GM18502 (cell line): Measurements from ENCODE around the gene ZNFX1.

Source experiments
- ATAC-seq: cut with Tn5 transposase; IDR thresholded peaks from one replicate; pipeline ENCODE4 v1.9.1; 2021; ENCODE audit warnings: mild to moderate bottlenecking; ENCODE audit not compliant: unreplicated experiment, poor library complexity

ZNFX1 gene

DNA sequence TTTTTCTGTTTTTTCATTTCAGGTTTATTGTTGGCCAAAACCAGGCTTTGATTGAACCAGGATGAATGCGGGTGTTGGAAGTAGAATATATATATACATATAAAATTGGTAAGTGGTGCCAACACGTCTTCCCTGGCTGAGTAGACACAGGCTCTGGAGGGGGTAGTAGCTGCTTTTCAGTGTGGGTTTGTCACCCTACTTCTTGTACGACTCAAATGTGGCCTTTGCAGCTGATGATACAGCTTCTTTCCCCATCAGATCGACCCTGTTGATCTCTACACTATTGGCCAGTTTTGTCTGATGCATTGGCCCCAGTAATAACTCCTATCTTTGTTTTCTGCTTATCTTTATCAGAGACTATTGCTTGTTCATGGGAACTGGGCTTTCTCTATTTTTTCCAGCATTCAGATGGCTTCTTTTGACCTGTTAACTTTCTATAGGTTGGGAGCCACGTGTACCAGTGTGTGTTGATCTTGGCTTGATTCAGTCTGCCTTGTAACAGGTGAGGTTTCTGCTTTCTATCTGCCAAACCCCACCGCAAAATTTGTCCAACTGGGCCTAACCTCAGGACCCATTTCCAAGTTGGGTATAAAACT is 2.7 kb upstream of the ZNFX1 start:
- ATAC-seq: no peak

DNA sequence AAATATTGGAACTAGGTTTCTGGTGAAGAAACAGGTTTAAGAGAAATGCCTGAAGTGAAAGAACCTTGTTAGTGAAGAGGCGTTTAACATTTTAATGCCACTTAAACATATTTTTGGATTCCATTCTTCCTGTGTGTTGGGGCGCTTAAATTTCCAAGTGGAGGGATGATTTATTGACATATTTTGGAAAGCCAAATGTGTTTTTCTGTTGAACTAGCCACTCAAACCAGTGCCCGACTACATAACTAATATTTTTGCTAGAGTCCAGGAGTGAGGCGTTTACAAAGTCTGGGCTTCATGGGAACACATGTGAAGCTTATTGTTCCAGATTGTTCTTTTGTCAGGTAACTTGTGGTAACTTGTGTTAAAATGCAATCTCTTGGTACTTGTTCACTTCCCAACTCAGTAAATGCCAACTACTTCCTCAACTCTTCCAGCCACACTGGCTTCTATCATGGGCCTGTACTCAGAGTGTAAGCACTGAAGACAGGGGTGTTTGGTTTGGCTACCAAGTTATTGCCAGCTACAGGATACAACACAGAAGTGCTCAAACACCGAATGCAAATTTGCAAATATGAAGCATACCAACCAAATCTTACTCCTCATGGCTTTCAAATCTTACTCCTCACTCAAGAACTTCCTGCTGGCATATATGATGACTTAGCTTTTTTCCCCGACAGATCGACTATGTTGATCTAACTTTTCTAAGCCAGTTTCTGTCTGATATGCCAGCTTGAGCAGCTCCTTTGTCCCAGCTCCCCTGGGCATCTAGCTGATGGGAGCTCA is 2.0 kb upstream of the ZNFX1 start:
- no peak for ATAC-seq

DNA sequence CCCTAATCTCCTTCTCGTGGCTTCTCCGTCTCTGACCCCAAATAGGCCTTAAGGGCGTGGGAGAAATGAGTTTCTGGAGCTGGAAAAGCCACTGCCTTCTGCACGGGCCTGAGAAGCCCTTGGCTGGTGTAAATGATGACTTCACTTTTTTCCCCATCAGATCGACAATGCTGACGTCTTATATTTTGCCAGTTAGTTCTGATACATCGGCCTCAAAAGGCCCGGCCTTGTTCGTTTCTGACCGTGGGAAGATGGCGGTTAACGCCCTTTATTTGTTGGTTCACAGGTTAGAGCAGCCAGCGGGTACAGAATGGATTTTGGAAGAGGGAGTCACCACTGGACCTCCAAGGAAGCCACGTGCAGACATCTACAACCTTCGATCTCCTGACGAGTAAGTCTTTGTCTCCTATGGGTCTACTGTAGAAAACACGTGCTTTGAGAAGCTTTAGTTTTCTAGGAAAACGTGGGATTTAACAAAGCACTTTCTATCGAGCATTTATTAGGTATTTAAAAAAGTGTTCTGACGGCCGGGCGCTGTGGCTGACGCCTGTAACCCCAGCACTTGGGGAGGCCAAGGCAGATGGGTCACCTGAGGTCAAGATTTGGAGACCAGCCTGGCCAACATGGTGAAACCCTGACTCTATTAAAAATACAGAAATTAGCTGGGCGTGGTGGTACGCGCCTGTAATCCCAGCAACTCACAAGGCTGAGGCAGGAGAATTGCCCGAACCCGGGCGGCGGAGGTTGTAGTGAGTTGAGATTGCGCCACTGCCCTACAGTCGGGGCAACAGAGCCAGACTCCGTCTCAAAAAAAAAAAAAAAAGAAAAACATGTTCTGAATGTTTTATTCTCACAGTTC is 1.2 kb upstream of the ZNFX1 start:
- ATAC-seq: no peak

DNA sequence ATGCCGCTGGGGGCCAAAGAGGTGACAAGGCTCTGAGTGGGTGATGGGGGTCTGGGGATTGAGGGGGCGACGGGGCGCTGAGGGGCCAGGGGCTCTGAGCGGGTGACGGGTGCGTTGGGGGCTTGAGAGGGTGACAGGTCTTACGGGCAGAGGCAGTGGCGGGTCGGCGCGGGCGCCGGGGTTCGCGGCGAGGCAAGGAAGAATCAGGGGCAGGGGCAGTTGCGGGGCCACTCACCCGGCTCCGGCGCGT is 146 bp downstream of the ZNFX1 start:
- ATAC-seq: no peak

DNA sequence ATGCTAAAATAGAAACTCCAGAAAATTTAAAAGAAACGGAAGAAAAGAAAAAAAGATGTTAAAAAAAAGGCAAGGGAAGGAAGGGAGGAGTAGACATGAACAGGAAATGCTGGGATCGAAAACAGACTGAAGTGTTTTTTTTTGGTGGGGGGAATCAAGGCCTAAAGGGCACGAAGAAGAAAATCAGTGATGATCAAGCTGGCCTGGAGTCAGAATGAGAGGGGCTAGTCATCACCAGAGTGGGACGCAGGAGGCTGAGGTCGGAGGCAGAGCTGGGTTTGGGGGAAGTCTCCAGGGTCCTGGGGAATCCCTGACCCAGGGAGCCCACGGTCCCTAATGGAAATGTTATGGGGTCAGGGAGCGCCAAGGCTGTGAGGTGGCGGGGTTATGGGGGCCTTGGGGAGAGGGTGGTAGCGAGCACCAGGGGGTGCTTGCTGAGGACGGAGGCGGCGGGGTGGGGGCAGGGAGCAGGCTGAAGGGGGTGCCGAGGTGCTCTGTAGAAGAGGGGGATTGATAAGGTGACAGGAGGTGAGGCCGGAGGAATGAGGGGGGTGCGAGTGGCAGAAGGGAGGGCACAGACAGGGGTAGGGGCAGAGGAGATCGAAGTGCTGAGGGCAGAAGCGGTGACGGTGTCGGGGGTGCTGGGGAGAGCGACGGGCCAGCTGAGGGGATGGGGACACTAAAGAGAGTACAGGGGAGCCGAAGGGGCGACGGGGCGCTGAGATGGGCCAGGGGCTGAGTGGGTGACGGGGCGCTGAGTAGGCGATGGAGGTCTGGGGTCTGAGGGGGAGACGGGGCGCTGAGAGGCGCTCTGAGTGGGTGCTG is 684 bp downstream of the ZNFX1 start:
- ATAC-seq: no peak

DNA sequence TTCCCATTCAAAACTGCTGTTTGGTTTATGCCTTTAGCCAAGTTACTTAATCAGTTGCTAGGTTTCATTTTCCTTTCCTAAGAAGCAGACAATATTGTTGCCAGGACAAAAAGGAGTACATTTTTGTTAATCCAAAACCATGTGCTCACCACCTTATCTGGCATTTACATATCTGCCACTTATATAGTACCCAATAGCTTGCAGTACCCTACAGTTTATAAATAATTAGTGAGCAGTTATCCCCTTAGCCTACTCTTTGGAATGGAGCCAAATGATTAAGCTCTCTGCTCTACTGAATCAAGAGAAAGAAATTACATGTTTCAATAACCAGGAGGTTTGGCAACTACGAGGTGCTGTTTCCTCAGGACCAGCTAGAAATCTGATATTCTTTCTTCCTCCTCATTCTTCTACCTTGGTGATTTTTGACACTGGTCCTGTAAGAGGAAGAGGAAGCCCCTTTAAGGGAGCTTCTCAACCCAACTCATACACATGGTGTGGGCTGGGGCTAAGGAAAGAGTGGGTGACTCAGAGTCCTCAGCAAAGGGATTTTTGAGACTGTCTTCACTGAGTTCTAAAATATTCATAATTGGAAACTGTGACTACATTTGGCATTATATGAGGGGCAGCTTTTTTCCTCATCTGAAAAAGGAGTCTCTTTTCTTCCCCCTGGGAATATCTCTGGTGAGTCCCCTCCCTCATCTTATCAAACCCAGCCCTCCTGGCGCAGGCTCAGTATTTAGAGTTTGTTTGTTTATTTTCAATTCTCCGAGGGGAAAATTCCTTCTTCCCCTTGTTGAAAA is 1.5 kb downstream of the ZNFX1 start:
- no peak for ATAC-seq

DNA sequence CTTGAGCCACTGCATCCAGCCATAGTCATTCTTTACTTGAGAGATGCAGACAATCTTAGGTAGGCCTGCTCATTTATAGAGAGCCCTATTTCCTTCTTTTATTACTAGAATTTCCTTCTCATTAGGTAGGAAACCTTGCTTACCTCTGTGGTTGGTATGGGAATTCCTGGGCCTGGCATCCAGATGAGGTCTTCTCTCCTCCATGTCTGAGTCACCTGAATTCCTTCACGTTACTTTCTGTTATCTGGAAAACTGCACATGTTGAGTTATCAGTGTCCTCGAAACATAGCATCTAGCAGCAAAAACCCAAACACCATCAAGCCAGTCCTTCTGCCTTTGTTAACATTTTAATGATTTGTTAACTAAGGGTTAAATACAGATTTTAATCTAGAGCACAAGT is 2.2 kb downstream of the ZNFX1 start:
- ATAC-seq: no peak

DNA sequence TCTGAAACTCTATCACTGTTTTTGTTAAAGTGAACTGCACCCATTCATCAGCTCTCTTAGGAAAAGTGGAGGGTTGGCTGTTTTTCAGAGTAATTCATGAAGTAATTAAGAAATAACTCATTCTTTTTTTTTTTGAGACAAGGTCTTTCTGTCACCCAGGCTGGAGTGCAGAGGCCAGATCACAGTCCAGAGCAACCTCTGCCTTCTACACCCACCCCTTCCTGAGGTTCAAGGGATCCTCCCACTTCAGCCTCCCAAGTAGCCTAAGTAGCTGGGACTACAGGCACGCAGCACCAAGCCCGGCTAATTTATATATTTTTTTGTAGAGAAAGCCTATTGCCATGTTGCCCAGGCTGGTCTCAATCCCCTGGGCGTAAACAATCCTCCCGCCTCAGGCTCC is 2.6 kb downstream of the ZNFX1 start:
- no peak for ATAC-seq

DNA sequence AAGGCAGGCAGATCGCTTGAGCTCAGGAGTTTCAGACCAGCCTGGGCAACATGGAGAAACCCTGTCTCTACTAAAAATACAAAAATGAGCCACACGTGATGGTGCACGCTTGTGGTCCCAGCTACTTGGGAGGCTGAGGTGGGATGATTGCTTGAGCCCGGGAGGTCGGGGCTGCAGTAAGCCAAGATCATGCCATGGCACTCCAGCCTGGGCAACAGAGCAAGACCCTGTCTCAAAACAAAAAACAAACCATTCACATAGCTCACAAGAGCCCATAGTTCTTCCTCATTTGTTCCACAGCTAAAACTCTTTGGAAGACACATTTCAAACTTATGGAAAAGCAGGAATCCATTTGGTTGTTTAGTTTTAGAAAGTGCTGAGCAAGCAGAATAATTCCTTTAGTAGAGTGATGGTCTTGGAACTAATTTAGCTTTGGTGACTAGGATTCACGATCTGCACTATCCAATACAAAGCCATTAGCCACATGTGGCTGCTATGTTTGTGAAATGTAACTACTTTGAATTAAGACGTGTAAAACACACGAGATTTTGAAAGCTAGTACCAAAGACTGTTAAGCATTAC is 4.1 kb downstream of the ZNFX1 start:
- ATAC-seq: no peak

DNA sequence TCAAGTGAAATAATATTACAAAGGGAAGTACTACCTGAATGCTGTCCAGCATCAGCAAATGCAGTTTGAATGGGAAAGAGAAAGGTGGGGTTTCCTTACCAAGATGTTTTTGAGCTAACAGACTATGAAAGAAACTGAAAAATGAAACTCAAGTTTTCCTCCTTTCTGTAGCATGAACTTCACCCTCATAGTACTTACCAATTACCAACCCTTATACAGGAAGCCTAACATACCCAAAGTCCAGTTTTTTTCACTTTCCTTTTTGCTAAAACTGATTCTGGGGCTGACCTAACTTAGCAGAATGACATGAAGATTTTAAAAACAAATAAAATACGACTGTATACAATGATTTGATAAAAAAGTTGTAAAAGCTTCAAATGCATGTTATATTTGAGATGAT is 5.2 kb downstream of the ZNFX1 start:
- ATAC-seq: peak; percentile 38

DNA sequence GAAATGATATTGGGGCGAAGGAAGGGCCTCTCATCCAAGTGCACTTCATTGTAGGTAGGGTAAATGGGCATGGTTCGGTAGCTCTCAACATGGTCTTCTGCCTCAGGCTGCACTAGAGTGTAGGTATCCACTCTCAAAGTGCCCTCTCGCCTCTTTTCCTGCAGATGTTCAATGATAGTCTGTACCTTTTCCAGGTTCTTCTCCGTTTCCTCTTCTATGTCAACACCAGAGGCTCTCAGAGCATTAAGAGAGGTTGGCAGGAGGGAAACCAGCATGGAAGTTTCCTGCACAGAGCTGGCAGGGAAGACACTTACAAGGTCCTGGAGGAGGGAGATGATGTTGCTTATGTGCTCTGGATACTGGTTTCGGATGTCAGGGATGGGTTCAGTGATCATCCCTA is 7.1 kb downstream of the ZNFX1 start:
- ATAC-seq: no peak

DNA sequence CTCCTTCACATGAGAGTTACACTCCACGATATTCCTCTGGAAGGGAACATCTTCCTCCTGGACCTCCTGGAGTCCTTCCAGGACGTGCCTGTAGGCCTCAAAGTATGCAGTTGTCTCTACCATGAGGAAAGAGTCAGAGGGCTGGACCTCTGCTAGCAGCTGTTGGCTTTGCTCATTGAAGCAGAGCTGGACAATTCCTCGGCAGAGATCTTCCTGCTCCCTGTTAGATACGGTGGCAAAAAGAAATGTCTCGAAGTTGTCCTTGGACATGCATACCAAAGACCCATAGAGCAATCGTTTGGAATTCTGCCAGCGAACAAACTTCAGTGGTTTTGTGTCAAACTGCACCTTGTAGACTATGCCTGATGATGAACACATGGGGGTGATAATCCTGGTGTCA is 7.7 kb downstream of the ZNFX1 start:
- ATAC-seq: no peak

DNA sequence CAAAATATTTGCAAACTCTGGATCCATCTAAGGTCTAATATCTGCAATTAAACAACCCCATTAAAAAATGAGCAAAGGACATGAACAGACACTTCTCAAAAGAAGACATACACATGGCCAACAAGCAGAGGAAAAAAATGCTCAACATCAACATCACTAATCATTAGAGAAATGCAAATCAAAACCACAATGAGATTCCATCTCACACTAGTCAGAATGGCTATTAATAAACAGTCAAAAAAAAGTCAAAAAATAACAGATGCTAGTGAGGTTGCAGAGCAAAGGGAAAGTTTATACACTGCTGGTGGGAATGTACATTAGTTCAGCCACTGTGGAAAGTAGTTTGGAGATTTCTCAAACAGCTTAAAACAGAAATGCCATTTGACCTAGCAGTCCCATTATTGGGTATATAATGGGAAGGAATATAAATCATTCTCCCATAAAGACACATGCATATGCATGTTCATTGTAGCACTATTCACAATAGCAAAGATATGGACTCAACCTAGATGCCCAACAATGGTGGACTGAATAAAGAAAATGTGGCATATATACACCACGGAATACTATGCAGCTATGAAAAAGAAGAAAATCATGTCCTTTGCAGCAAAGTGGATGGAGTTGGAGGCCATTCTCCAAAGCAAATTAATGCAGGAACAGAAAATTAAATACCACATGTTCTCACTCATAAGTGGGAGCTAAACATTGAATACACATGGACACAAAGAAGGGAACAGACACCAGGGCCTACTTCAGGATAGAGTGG is 9.1 kb downstream of the ZNFX1 start:
- no peak for ATAC-seq

DNA sequence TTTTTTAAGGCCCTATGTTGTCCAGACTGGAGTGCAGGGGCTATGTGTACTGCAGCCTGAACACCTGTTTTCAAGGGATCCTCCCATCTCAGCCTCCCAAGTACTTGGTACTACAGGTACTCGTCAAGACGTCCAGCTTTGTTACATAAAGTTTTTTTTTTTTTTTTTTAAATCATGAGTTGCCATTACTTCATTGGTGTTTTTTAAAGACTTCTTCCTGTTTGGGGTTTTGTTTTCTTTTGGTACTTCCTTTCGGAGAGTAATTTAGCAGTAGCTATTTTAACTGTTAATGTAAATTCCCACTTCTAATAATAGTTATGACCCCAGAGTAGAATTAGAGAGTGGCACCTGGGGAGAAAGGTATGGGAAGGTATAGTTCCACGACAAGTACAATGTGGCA is 10.5 kb downstream of the ZNFX1 start:
- ATAC-seq: no peak

DNA sequence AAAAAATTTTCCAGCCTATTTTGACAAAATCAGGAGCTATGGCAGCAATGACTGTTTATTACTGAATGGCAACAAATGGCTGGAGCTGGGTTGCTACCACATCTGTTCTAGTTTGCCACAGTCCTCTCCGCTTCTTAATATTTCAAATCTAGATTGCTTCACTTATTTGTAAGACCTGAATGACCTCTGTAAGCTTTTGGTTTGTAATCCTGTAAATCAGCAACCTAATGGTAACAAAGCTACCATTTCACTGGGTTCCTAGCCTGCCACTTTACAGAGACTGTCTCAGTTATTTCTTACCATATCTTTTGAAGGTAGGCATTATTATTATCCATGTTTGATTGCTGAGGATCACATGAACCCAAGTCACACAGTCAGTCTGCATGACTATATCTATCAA is 15.4 kb downstream of the ZNFX1 start:
- no peak for ATAC-seq

DNA sequence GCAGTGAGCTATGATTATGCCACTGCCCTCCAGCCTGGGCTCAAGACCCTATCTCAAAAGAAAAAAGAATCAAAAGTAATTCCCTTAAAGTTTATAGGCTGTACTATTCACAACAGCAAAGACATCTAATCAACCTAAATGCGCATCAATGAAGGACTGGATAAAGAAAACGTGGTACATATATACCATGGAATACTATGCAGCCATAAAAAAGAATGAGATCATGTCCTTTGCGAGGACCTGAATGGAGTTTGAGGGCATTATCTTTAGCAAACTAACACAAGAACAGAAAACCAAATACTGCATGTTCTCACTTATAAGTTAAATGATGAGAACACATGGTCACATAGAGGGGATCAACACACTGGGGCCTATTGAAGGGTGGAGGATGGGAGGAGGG is 16.7 kb downstream of the ZNFX1 start:
- no peak for ATAC-seq

DNA sequence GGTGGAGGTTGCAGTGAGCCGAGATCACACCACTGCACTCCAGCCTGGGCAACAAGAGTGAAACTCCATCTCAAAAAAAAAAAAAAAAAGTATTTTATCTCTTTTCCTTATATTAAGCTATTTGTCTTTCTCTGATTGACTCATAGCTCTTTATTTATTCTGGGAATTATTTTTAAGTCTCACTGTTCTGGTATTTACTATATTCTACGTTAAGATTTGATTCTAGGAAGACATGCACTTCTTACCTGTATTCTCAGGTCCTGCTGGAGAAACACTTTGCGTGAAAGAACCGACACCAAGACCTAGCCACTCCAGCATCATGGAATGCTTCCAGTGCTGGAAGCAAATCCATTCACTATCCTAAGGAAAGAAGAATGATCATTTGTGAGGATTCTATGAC is 17.6 kb downstream of the ZNFX1 start:
- ATAC-seq: no peak

DNA sequence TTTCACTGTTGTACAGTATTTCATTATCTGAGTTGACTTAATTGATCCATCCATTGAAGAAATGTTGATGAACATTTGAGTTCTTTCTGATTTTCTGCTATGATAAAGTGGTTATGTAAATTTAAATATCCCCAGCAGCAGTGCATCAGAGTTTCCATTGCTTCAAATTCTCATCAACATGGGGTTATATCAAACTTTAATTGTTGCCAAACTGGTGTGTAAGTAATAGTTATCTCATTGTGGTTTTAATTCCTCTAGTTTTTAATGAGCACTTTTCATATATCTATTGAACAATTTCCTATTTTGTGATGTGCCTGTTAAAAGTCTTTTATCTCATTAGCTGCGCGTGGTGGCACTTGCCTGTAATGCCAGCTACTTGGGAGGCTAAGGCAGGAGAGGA is 18.1 kb downstream of the ZNFX1 start:
- no peak for ATAC-seq

DNA sequence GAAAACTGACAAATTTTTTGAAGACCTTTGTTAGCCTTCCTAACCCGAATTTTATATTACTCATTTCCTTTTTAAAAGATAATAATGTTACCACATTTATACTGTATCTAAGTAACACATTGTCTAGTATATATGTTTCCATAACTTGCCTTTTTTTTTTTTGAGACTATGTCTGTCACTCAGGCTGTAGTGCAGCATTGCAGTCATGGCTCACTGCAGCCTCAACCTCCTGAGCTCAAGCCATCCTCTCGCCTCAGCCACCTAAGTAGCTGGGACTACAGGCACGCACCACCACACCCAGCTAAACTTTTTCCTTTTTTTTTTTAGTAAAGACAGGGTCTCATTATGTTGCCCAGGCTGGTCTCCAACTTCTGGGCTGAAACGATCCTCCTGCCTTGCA is 18.6 kb downstream of the ZNFX1 start:
- no peak for ATAC-seq
